ENCODE results near the gene FAM83E.
A peak's percentile ranks its signal among the peaks of the same experiment; 100 is the strongest.
"Not testable (repeated sequence)": the region's sequence is repeated elsewhere in the genome, so short reads cannot be mapped to it uniquely, and the experiment has no call there.

Gene FAM83E

GRCh38 chr19:48614436-48615230 is at the start of gene FAM83E:
Gene FAM83E, minus strand, starts transcription at chr19:48615076. Its CDS starts 1,704 bp downstream, at chr19:48613372.
- no peak for DNase-seq

- no peak for DNase-seq
Measured at GRCh38 chr19:48664476-48664875, 49.6 kb upstream of the FAM83E start.

GRCh38 chr19:48663667-48664066 is 48.8 kb upstream of the FAM83E start:
- DNase-seq = no peak

GRCh38 chr19:48661711-48662090 is 46.8 kb upstream of the FAM83E start:
- no peak for DNase-seq

- DNase-seq = no peak
Measured at GRCh38 chr19:48660852-48661710, 46.2 kb upstream of the FAM83E start.

DNA sequence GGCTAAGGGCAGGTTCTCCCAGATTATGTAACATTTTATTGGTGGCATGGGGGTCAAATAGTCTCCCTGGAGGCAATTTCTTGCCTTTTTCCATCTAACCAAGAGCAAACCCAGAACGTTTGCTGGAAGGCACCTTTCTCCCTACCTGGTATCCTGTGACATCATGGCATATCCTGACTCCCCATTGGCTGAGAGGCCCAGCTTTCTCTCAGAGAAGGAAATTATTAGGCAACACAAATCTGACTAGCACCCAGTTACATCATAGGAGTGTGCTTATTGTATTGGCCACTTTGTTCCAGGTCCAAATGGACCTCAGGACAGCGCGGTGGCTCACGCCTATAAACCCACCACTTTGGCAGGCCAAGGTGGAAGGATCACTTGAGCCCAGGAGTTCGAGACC is 44.9 kb upstream of the FAM83E start:
- no peak for DNase-seq

DNA sequence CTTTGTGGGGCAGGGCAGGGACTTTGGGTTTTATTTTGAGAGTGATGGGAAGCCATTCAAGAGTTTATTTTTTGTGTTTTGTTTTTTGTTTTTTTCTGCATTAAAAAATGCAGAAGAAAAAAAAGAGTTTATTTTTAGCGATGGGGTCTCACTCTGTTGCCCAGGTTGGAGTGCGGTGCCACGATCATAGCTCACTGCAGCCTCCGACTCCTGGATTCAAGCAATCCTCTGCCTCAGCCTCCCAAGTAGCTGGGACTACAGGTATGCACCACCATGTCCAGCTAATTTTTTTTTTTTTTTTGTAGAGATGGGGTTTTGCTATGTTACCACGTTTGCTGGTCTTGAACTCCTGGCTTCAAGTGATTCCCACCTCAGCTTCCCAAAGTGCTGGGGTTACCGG is 43.6 kb upstream of the FAM83E start:
- DNase-seq = no peak

DNA sequence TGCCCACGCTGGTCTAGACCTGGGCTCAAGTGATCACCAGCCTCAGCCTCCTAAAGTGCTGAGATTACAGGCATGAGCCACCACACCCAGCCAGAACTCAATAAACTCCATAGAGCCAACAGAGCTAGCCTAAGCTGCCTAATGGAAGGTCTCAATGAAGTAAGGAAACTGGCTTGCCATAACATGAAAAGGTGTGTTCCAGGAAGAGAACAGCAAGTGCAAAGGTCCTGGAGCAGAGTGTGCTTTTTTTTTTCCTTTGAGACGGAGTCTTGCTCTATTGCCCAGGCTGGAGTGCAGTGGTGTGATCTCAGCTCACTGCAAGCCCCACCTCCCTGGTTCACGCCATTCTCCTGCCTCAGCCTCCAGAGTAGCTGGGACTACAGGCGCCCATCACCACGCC is 43.0 kb upstream of the FAM83E start:
- DNase-seq = not testable (repeated sequence)

- DNase-seq = no peak
Measured at GRCh38 chr19:48656840-48657474, 42.1 kb upstream of the FAM83E start.

DNA sequence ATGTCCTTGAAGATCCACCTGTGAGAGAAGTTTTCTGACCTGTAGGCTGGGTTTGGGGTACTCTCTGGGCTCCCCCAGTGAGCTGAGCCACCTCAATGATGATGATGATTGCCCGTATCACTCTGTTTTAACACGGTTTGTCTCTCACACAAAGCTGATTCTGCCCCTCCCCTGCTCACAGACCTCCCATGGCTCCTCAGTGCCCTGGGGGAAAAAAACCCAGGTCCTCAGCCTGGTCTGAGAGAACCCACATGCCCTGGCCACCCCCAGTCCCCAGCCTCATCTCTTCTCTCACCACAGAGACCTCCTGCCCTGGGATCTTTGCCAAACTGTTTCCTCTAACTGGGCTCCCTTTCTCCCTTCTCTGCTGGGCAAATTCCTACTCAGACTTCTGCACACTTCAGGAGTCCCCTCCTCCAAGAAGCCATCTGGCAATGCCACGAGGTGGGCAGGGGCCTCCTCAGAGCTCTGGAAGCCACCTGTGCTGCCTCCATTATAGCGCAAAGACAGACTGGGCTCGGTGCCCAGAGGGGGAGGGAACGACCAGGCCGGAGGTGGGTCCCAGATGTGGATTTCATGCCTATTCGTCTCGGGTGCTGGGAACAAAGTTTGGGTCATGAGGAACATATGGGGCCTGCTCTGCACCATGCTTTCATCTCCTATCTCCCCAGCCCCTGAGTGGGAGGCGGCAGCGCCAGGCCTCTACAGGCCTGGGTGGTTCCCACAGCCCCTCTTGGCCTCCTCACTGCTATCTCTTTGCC is 39.6 kb upstream of the FAM83E start:
- DNase-seq = no peak

- DNase-seq = no peak
Measured at GRCh38 chr19:48651683-48652048, 36.8 kb upstream of the FAM83E start.

GRCh38 chr19:48650974-48651682 is 36.3 kb upstream of the FAM83E start:
- no peak for DNase-seq

DNA sequence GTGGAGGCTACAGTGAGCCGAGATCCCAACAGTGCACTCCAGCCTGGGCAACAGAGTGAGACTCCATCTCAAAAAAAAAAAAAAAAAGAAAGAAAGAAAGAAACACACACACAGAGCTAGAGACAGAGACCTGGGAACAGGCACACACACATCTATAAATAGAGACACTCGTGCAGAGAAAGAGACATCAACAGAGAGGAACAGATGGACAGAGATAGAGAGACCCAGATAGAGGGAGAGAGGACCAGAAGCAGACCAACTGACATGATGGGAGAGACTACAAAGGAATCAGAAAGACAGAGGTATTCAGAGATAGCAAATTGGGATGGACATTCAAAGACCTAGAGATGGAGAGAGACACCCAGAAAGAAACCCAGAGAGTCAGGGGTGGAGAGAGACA is 33.3 kb upstream of the FAM83E start:
- no peak for DNase-seq

GRCh38 chr19:48646722-48647216 is 31.9 kb upstream of the FAM83E start:
- no peak for DNase-seq

DNA sequence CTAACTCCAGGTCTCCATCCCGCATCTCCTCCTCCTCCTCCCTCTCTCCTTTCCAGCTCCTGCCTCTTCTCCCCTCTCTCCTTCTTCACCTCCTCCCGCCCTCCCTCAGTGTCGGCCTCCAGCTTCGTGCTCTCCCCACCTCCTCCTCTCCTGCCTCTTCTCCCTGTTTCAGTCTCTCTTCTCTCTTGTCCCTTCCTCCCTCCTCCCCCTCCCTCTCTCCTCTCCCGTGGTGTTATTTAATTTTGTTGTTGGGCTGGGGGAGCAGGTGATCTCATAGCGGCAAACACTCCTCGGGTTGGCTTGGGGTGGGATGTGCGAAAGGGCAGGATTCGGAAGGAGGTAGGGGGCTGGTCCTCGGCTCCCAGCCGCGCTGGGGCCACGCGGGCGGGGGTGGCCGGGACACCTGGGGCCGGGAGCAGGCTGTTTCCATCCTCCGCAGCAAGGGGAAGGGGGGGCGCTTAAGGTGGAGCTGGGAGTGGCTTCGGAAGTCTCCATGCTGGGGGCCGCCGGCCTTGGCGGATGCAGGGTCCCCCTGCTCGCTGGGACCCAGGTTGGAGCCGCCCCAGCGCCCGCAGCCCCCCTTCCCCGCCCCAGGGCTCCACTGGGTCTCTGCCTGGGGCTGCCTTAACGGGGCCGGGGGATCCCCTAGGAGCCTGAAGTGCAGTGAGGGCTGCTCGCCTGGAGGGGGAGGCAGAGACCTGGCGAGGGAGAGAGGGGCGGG is 31.3 kb upstream of the FAM83E start, which contains the start of gene CA11:
Gene CA11, minus strand, starts transcription at position 187 of the 721 bp plus-strand sequence. CDS start 555 bp downstream, outside the sequence.
- DNase-seq = peak; percentile 53

DNA sequence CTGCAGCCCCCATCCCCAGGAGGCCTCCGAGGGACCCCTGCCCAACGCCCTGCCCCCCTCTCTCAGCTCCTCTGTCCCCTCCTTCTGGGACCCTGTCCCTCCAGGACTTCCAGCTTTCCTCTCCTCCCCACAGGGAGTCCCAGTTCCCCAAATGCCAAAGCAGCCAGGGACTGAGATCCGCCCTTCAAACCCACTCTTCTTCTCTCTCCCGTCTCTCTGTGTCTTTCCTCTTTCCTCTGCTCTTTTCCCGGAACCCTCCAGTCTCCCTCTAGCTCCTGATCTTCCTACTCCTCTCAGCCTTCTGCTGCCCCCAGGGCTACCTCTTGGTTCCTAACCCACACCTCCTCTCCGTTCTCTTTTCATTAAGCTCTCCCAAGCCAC is 30.7 kb upstream of the FAM83E start:
- no peak for DNase-seq

GRCh38 chr19:48644839-48645619 is 30.2 kb upstream of the FAM83E start:
- peak; percentile 26 for DNase-seq

DNA sequence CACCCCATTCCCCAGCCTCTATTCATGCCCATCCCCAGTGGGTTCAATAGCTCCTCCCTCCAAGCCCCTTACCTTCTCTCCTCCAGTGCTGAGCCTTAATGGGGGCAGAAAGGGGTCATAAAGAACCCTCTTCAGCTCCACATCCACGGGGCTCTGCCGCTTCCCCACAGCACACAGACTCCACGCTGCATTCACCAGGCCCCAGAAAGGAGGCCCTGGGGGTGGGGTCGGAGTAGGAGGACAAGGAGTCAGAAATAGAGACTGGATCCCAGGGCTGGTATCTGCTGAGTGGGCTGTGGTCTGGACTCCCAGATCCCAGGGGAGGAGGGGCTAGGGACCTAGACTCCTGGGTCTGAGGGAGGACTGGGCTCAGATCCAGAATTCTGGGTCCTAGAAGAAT is 29.5 kb upstream of the FAM83E start:
- no peak for DNase-seq

- DNase-seq = no peak
Measured at GRCh38 chr19:48642862-48643261, 28.0 kb upstream of the FAM83E start.

DNA sequence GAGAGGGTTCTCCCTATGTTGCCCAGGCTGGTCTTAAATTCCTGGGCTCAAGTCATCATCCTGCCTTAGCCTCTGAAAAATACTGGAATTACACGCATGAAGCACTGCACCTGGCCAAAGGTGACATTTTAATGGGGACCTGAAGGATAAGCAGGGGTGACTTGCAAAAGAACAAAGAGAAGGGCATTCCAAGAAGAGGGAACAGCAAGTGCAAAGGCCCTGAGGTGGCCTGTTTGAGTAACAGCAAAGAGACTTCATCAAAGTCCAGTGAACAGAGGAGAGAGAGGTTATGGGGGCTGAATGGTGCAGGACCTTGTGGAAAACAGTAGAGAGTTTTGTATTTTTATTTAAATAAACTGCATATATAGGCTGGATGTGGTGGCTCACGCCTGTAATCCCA is 27.0 kb upstream of the FAM83E start:
- no peak for DNase-seq
